H1 (cell line): ENCODE measurements around the gene ADGRL3. TPM values are rescaled to one million over a fixed set of nuclear protein-coding genes. Genes with fewer than 3 reads are reported as not detected.

ENCODE experiments used
- ATF2 ChIP-seq: IDR thresholded peaks from 2 replicates; pipeline ENCODE4 v1.6.1; 2012; ENCODE audit warnings: low read length, inconsistent platforms
- CTCF ChIP-seq, 3 experiments: IDR thresholded peaks; 1 replicate in 2 of 3; 2 replicates in 1 of 3; pipeline versions ENCODE4 v1.5.1 to v1.6.1; 2011; ENCODE audit warnings: low read length in 3 of 3, mild to moderate bottlenecking in 3 of 3, inconsistent platforms in 2 of 3, low read depth in 1 of 3, moderate library complexity in 1 of 3; ENCODE audit not compliant: insufficient read depth in 1 of 3; ENCODE audit errors: control extremely low read depth in 1 of 3
- polyA plus RNA-seq, 7 experiments: library from polyadenylated mRNA; depleted of rRNA in 3 of 7; stranded (reverse) in 5 of 7; unstranded in 2 of 7; fragments of >200 nt in 5 of 7; fragments of 200-250 nt in 2 of 7; gene quantifications; 1 replicate in 5 of 7; 2 replicates in 1 of 7; 4 replicates in 1 of 7; pipeline versions ENCODE4 v1.2.1 to v1.2.3, GENCODE V29; 2011 to 2013; ENCODE audit warnings: missing spikeins in 2 of 7, mixed read lengths in 2 of 7
- total RNA-seq: library from RNA; stranded (reverse); fragmentation: NEBNext Ultra II Directional; extraction: Animal tissue kit (Norgen Biotek cat#: 25700); gene quantifications from 2 replicates; pipeline ENCODE4 v1.2.1, GENCODE V29; 2021

Gene ADGRL3
- total and polyA plus RNA-seq, 2 of the 8 experiments (the other 6 are each of a cell fraction or from before 2014, with no cell fraction given): 6.6 to 13.0 TPM

GRCh38 chr4:61913619-61914018, 713.5 kb downstream of the ADGRL3 start (continued):
- TF ChIP-seq CTCF (IDR thresholded peaks at IDR 0.05; ENCODE audit: control extremely low read depth in 1 of 3, insufficient read depth in 1 of 3, low read depth in 1 of 3, low read length in 3 of 3): no peak
- TF ChIP-seq ATF2: no peak
- TF ChIP-seq, all 59 proteins: peak for 0
